C4-2B (cell line): ENCODE data around the gene KCNJ6.

Experiments
- CTCF ChIP-seq: fragments of 450-650 bp; conservative IDR thresholded peaks from 2 replicates; pipeline ENCODE4 v1.5.1; 2017; ENCODE audit warnings: mild to moderate bottlenecking
- ZFX ChIP-seq: fragments of 450-650 bp; IDR thresholded peaks from 2 replicates; pipeline ENCODE4 v1.6.1; 2017

- TF ChIP-seq CTCF, result no peak
- TF ChIP-seq ZFX, result no peak
Measured at GRCh38 chr21:37702241-37702640, 214.0 kb downstream of the KCNJ6 start.
